H1 (cell line): ENCODE measurements around the gene CEP85. TPM values are rescaled to one million over a fixed set of nuclear protein-coding genes. Genes with fewer than 3 reads are reported as not detected.

Experiments
- BACH1 ChIP-seq: IDR thresholded peaks from 2 replicates; pipeline ENCODE4 v1.6.1; 2012; ENCODE audit warnings: low read length, improper control_type of control experiment
- CHD2 ChIP-seq: IDR thresholded peaks from 2 replicates; pipeline ENCODE4 v1.6.1; 2012; ENCODE audit warnings: low read length, improper control_type of control experiment
- EZH2 ChIP-seq: fragments of 200-600 bp; sonication (generic); IDR thresholded peaks from 2 replicates; pipeline ENCODE4 v1.7.1; 2012; ENCODE audit warnings: low read depth, mild to moderate bottlenecking, moderate library complexity, low read length, inconsistent platforms; ENCODE audit not compliant: severe bottlenecking
- JUND ChIP-seq: IDR thresholded peaks from 2 replicates; pipeline ENCODE4 v1.6.1; 2011; ENCODE audit warnings: mild to moderate bottlenecking, improper control_type of control experiment, low read length
- KDM5A ChIP-seq: fragments of 200-600 bp; IDR thresholded peaks from 2 replicates; pipeline ENCODE4 v1.7.1; 2012; ENCODE audit warnings: mild to moderate bottlenecking, low read length, inconsistent platforms, mixed read lengths
- POLR2AphosphoS5 ChIP-seq: IDR thresholded peaks from 2 replicates; pipeline ENCODE4 v1.6.1; 2011; ENCODE audit warnings: low read depth, low read length
- RXRA ChIP-seq: IDR thresholded peaks from 2 replicates; pipeline ENCODE4 v1.6.1; 2011; ENCODE audit warnings: low read depth, mild to moderate bottlenecking, low read length, moderate library complexity; ENCODE audit not compliant: insufficient read depth
- SIN3A ChIP-seq, 2 experiments: IDR thresholded peaks in 1 of 2; conservative IDR thresholded peaks in 1 of 2; 2 replicates each; pipeline ENCODE4 v1.6.1; 2011 to 2012; ENCODE audit warnings: low read length in 2 of 2, improper control_type of control experiment in 1 of 2, low read depth in 1 of 2, mild to moderate bottlenecking in 1 of 2
- ZNF274 ChIP-seq: IDR thresholded peaks from 2 replicates; pipeline ENCODE4 v1.7.0; 2012; ENCODE audit warnings: low read length, borderline replicate concordance; ENCODE audit errors: extremely low read depth
- polyA plus RNA-seq, 7 experiments: library from polyadenylated mRNA; depleted of rRNA in 3 of 7; stranded (reverse) in 5 of 7; unstranded in 2 of 7; fragments of >200 nt in 5 of 7; fragments of 200-250 nt in 2 of 7; gene quantifications; 1 replicate in 5 of 7; 2 replicates in 1 of 7; 4 replicates in 1 of 7; pipeline versions ENCODE4 v1.2.1 to v1.2.3, GENCODE V29; 2011 to 2013; ENCODE audit warnings: missing spikeins in 2 of 7, mixed read lengths in 2 of 7
- total RNA-seq: library from RNA; stranded (reverse); fragmentation: NEBNext Ultra II Directional; extraction: Animal tissue kit (Norgen Biotek cat#: 25700); gene quantifications from 2 replicates; pipeline ENCODE4 v1.2.1, GENCODE V29; 2021
- TF ChIP-seq, protein P1 (sequence below): fragments of 300-600 bp; sonication (generic); IDR thresholded peaks from 2 replicates; pipeline ENCODE4 v1.7.1; 2012; ENCODE audit warnings: low read length, moderate library complexity, mild to moderate bottlenecking, inconsistent platforms; ENCODE audit not compliant: insufficient replicate concordance

The CEP85 gene
- total and polyA plus RNA-seq, 2 of the 8 experiments (the other 6 are each of a cell fraction or from before 2014, with no cell fraction given) = 40.4 to 43.7 TPM

DNA sequence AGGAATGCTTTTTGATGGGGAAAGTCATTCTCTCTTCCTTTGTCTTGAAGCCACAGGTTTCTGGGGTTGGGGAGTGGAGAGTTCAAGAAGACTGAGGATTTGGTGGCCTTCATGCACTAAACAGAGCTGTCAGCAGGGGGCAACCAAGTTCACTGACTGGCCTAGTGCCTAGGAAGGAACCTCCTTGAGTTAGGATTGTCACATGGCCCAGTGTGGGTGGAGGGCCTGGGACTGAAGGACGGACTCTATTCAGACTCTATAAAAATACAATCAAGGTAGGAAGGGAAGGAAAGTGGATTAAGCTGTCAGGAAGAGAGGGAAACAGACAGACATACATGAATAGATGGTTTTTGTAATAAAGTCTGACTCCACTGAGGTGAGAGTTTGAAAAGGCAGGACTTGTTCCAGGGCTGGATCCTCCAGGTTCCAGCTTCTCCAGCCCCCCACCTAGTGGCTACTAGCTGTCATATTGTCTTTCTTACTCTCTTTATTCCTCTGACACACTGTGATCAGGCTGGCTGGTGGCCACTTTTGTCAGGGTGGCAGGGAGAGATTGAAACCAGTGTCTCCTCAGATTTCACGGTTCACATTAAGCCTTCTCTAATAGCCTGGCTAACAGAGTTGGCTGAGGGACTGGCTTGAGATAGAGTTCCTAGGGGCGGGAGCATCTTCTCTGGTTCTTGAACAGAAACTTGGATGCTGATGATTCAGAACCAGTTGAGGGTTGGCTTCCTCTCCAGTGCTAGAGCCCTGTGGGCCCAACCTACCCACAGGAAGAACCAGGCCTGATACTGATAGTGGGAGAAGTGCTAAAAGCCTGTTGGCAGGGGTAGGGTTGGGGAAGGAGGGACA is 41.8 kb downstream of the CEP85 start (continued):
- TF ChIP-seq, protein P1, sequence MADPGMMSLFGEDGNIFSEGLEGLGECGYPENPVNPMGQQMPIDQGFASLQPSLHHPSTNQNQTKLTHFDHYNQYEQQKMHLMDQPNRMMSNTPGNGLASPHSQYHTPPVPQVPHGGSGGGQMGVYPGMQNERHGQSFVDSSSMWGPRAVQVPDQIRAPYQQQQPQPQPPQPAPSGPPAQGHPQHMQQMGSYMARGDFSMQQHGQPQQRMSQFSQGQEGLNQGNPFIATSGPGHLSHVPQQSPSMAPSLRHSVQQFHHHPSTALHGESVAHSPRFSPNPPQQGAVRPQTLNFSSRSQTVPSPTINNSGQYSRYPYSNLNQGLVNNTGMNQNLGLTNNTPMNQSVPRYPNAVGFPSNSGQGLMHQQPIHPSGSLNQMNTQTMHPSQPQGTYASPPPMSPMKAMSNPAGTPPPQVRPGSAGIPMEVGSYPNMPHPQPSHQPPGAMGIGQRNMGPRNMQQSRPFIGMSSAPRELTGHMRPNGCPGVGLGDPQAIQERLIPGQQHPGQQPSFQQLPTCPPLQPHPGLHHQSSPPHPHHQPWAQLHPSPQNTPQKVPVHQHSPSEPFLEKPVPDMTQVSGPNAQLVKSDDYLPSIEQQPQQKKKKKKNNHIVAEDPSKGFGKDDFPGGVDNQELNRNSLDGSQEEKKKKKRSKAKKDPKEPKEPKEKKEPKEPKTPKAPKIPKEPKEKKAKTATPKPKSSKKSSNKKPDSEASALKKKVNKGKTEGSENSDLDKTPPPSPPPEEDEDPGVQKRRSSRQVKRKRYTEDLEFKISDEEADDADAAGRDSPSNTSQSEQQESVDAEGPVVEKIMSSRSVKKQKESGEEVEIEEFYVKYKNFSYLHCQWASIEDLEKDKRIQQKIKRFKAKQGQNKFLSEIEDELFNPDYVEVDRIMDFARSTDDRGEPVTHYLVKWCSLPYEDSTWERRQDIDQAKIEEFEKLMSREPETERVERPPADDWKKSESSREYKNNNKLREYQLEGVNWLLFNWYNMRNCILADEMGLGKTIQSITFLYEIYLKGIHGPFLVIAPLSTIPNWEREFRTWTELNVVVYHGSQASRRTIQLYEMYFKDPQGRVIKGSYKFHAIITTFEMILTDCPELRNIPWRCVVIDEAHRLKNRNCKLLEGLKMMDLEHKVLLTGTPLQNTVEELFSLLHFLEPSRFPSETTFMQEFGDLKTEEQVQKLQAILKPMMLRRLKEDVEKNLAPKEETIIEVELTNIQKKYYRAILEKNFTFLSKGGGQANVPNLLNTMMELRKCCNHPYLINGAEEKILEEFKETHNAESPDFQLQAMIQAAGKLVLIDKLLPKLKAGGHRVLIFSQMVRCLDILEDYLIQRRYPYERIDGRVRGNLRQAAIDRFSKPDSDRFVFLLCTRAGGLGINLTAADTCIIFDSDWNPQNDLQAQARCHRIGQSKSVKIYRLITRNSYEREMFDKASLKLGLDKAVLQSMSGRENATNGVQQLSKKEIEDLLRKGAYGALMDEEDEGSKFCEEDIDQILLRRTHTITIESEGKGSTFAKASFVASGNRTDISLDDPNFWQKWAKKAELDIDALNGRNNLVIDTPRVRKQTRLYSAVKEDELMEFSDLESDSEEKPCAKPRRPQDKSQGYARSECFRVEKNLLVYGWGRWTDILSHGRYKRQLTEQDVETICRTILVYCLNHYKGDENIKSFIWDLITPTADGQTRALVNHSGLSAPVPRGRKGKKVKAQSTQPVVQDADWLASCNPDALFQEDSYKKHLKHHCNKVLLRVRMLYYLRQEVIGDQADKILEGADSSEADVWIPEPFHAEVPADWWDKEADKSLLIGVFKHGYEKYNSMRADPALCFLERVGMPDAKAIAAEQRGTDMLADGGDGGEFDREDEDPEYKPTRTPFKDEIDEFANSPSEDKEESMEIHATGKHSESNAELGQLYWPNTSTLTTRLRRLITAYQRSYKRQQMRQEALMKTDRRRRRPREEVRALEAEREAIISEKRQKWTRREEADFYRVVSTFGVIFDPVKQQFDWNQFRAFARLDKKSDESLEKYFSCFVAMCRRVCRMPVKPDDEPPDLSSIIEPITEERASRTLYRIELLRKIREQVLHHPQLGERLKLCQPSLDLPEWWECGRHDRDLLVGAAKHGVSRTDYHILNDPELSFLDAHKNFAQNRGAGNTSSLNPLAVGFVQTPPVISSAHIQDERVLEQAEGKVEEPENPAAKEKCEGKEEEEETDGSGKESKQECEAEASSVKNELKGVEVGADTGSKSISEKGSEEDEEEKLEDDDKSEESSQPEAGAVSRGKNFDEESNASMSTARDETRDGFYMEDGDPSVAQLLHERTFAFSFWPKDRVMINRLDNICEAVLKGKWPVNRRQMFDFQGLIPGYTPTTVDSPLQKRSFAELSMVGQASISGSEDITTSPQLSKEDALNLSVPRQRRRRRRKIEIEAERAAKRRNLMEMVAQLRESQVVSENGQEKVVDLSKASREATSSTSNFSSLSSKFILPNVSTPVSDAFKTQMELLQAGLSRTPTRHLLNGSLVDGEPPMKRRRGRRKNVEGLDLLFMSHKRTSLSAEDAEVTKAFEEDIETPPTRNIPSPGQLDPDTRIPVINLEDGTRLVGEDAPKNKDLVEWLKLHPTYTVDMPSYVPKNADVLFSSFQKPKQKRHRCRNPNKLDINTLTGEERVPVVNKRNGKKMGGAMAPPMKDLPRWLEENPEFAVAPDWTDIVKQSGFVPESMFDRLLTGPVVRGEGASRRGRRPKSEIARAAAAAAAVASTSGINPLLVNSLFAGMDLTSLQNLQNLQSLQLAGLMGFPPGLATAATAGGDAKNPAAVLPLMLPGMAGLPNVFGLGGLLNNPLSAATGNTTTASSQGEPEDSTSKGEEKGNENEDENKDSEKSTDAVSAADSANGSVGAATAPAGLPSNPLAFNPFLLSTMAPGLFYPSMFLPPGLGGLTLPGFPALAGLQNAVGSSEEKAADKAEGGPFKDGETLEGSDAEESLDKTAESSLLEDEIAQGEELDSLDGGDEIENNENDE = no peak
- no peak for TF ChIP-seq EZH2
- no peak for TF ChIP-seq CHD2
- no peak for TF ChIP-seq KDM5A
- TF ChIP-seq SIN3A (conservative IDR thresholded peaks at IDR 0.05 in 1 of 2, IDR thresholded peaks at IDR 0.05 in 1 of 2; ENCODE audit: low read depth in 1 of 2, low read length in 2 of 2) = peak; percentile 47 to 58; a peak in 1 of 4 replicates
- no peak for TF ChIP-seq RXRA
- TF ChIP-seq ZNF274 = no peak
- no peak for TF ChIP-seq BACH1
- TF ChIP-seq JUND = no peak
- peak; percentile 20; the same call in 1 of the 2 replicates for TF ChIP-seq POLR2AphosphoS5
